Measurements from ENCODE around the gene PKM.

Gene PKM

GRCh38 chr15:72272213-72272996 is 41.4 kb upstream of the PKM start, which contains the start of gene PARP6:
TSS of gene PARP6 (minus strand) at chr15:72272554. CDS start at chr15:72267477, 5,077 bp downstream.
- peak; percentile 99 for DNase-seq
- TF ChIP-seq EZH2 (optimal IDR thresholded peaks at IDR 0.05; ENCODE audit: low read depth, low read length) (no peak), CTCF (IDR thresholded peaks at IDR 0.05; ENCODE audit: low read length) (peak; percentile 65)
- Histone ChIP-seq H3K9ac (ENCODE audit: low read length) (peak within 1 kb of the TSS; percentile 78), H3K4me1 (ENCODE audit: low read length) (peaks cover 15% of the 10 kb centered on the region; the same call in 1 of the 2 replicates), H3K4me2 (ENCODE audit: low read depth, low read length) (peak within 1 kb of the TSS; percentile 56), H3K9me3 (replicated peaks; ENCODE audit: insufficient read depth, low read length) (no peaks in the 10 kb centered on the region), H3K4me3 (ENCODE audit: low read length) (peak within 1 kb of the TSS; percentile 85), H3K27me3 (replicated peaks; ENCODE audit: insufficient read depth, low read length) (no peaks in the 10 kb centered on the region), H3K36me3 (replicated peaks; ENCODE audit: insufficient read depth, low read length) (0 out of 2 replicates have a peak, but pooled peaks cover 3% of the 10 kb centered on the region), H3F3A (ENCODE audit: insufficient read depth, low read length) (peaks cover 4% of the 10 kb centered on the region; the same call in 1 of the 2 replicates), H2AFZ (ENCODE audit: low read length) (peak within 1 kb of the TSS; percentile 92), H3K9me2 (replicated peaks; ENCODE audit: insufficient read depth, low read length) (no peaks in the 10 kb centered on the region), H4K20me1 (ENCODE audit: insufficient read depth, low read length) (no peaks in the 10 kb centered on the region), H3K27ac (ENCODE audit: low read length) (peak within 1 kb of the TSS; percentile 50; the same call in 1 of the 2 replicates), H3K79me2 (ENCODE audit: low read length) (peaks cover 24% of the 10 kb centered on the region)

- Histone ChIP-seq H3K9me3 (replicated peaks; ENCODE audit: insufficient read depth, low read length) (no peaks in the 10 kb centered on the region), H3K27me3 (replicated peaks; ENCODE audit: insufficient read depth, low read length) (no peaks in the 10 kb centered on the region), H3F3A (ENCODE audit: insufficient read depth, low read length) (peaks cover 4% of the 10 kb centered on the region; the same call in 1 of the 2 replicates), H3K27ac (ENCODE audit: low read length) (peak overlapping the region; percentile 50; the same call in 1 of the 2 replicates), H3K36me3 (replicated peaks; ENCODE audit: insufficient read depth, low read length) (peaks cover 7% of the 10 kb centered on the region; the same call in 1 of the 2 replicates), H3K9ac (ENCODE audit: low read length) (peak overlapping the region; percentile 78), H3K4me2 (ENCODE audit: low read depth, low read length) (peak overlapping the region; percentile 38), H2AFZ (ENCODE audit: low read length) (peak overlapping the region; percentile 92), H3K4me3 (ENCODE audit: low read length) (peak overlapping the region; percentile 85), H4K20me1 (ENCODE audit: insufficient read depth, low read length) (no peaks in the 10 kb centered on the region), H3K9me2 (replicated peaks; ENCODE audit: insufficient read depth, low read length) (no peaks in the 10 kb centered on the region), H3K4me1 (ENCODE audit: low read length) (peaks cover 15% of the 10 kb centered on the region; the same call in 1 of the 2 replicates), H3K79me2 (ENCODE audit: low read length) (peaks cover 24% of the 10 kb centered on the region)
- peak; percentile 6 for DNase-seq
- no peak for TF ChIP-seq CTCF (IDR thresholded peaks at IDR 0.05; ENCODE audit: low read length)
These were observed 40.9 kb upstream of the PKM start for GRCh38 chr15:72271895-72272212.

GRCh38 chr15:72271221-72271620 is 40.2 kb upstream of the PKM start:
- peaks cover 24% of the 10 kb centered on the region for H3K79me2 ChIP-seq (ENCODE audit: low read length)
- peak overlapping the region; percentile 38 for H3K4me2 ChIP-seq (ENCODE audit: low read depth, low read length)
- H3K9me2 ChIP-seq (replicated peaks; ENCODE audit: insufficient read depth, low read length): no peaks in the 10 kb centered on the region
- DNase-seq: no peak
- H3K4me3 ChIP-seq (ENCODE audit: low read length): peak overlapping the region; percentile 85
- TF ChIP-seq CTCF (IDR thresholded peaks at IDR 0.05; ENCODE audit: low read length) (no peak), EZH2phosphoT487 (IDR thresholded peaks at IDR 0.05; ENCODE audit: low read length) (no peak), EZH2 (optimal IDR thresholded peaks at IDR 0.05; ENCODE audit: low read depth, low read length) (no peak)
- H3K27ac ChIP-seq (ENCODE audit: low read length): no peak overlapping the region
- H3F3A ChIP-seq (ENCODE audit: insufficient read depth, low read length): peaks cover 4% of the 10 kb centered on the region; the same call in 1 of the 2 replicates
- H3K27me3 ChIP-seq (replicated peaks; ENCODE audit: insufficient read depth, low read length): no peaks in the 10 kb centered on the region
- peak overlapping the region; percentile 78; the same call in 1 of the 2 replicates for H3K9ac ChIP-seq (ENCODE audit: low read length)
- H2AFZ ChIP-seq (ENCODE audit: low read length): no peak overlapping the region
- peaks cover 12% of the 10 kb centered on the region; the same call in 1 of the 2 replicates for H3K36me3 ChIP-seq (replicated peaks; ENCODE audit: insufficient read depth, low read length)
- H4K20me1 ChIP-seq (ENCODE audit: insufficient read depth, low read length): no peaks in the 10 kb centered on the region
- no peaks in the 10 kb centered on the region for H3K9me3 ChIP-seq (replicated peaks; ENCODE audit: insufficient read depth, low read length)
- peaks cover 15% of the 10 kb centered on the region; the same call in 1 of the 2 replicates for H3K4me1 ChIP-seq (ENCODE audit: low read length)

All from MM.1S (cell line).